Tibial nerve (tissue), 4 donors: ENCODE results near the gene ELOB. TPM values are rescaled to one million over a fixed set of nuclear protein-coding genes. Genes with fewer than 3 reads are reported as not detected.

Experiments used
- DNase-seq, 2 donors: peaks; one replicate each; pipeline ENCODE4 v3.0.0-alpha.2; 2019; ENCODE audit warnings: low spot score in 2 of 2
- H3K27ac ChIP-seq, 4 donors: fragments of 200-600 bp; sonication (generic) in 3 of 4; one replicate each; pipeline ENCODE4 v1.5.1; 2017 to 2019; ENCODE audit warnings: mild to moderate bottlenecking in 1 of 4
- H3K27me3 ChIP-seq, 2 donors: fragments of 200-600 bp; sonication (generic) in 1 of 2; one replicate each; pipeline versions ENCODE4 v1.5.1 to v1.6.0; 2017 to 2019
- H3K36me3 ChIP-seq, 3 donors: fragments of 200-600 bp; sonication (generic); one replicate each; pipeline ENCODE4 v1.5.1; 2018 to 2019
- H3K4me1 ChIP-seq, 4 donors: fragments of 200-600 bp; sonication (generic) in 3 of 4; one replicate each; pipeline ENCODE4 v1.5.1; 2017 to 2019
- H3K4me3 ChIP-seq, 4 donors: fragments of 200-600 bp; sonication (generic) in 3 of 4; one replicate each; pipeline ENCODE4 v1.5.1; 2017 to 2019; ENCODE audit warnings: mild to moderate bottlenecking in 1 of 4, moderate library complexity in 1 of 4
- H3K9me3 ChIP-seq, 4 donors: fragments of 200-600 bp; sonication (generic) in 3 of 4; one replicate each; pipeline ENCODE4 v1.5.1; 2017 to 2019
- EP300 ChIP-seq, 2 donors: sonication (generic); formaldehyde crosslinking; IDR thresholded peaks; one replicate each; pipeline ENCODE4 v1.6.1; 2017; ENCODE audit warnings: antibody characterized with exemption in 2 of 2, mild to moderate bottlenecking in 1 of 2
- POLR2A ChIP-seq, 2 donors: fragments of 450-650 bp; IDR thresholded peaks; one replicate each; pipeline ENCODE4 v1.6.1; 2017; ENCODE audit warnings: antibody characterized with exemption in 2 of 2, mild to moderate bottlenecking in 2 of 2, moderate library complexity in 2 of 2
- WGBS, 2 donors: methylation state at CpG; one replicate each; pipeline ENCODE4 v1.1.5; 2018; 5-methylcytosine and 5-hydroxymethylcytosine counted together
- total RNA-seq, 4 donors: library from RNA; depleted of rRNA; stranded (reverse); fragments of >200 nt; gene quantifications; one replicate each; pipeline ENCODE4 v1.1.0, GENCODE V29; 2016
- TF ChIP-seq, protein P1 (sequence below), 5 experiments: fragments of 200-600 bp in 3 of 5; fragments of 450-650 bp in 2 of 5; sonication (generic) in 3 of 5; IDR thresholded peaks; one replicate each; pipeline ENCODE4 v1.5.1; 2016 to 2019; ENCODE audit warnings: antibody characterized with exemption in 5 of 5, mild to moderate bottlenecking in 3 of 5, moderate library complexity in 2 of 5

Gene ELOB
- total RNA-seq, 4 donors from 2014 or later = 293 to 759 (median 513) TPM

DNA sequence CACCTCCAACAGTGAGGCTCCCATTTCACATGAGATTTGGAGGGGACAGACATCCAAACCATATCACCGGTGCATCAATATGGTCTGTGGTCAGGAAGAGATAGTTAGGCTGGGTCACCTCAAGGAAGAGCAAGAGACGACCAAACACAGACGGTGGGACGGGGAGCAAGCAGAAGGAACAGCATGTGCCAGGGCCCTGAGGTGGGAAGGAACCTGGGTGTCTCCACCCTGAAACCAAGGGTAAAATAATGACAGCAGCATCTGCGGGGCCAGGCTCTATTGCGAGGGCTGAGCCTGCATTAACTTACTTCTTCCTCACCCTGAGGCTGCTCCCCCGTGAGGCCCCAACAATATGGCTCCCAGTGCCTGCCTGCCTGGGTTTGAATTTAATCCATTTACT lies 31.1 kb upstream of the ELOB start:
- H3K4me3 ChIP-seq = no peak overlapping the region
- H3K27ac ChIP-seq = no peak overlapping the region
- H3K9me3 ChIP-seq = peaks cover 0 to 28% (median 7%) of the 10 kb centered on the region in 4 donors
- H3K36me3 ChIP-seq = no peaks in the 10 kb centered on the region
- no peak for DNase-seq
- no peaks in the 10 kb centered on the region for H3K4me1 ChIP-seq
- 83 to 91% methylated on average over 7 of the region's 7 CpGs for WGBS, 2 donors
- no peak for TF ChIP-seq EP300 (IDR thresholded peaks at IDR 0.05)
- TF ChIP-seq, protein P1, sequence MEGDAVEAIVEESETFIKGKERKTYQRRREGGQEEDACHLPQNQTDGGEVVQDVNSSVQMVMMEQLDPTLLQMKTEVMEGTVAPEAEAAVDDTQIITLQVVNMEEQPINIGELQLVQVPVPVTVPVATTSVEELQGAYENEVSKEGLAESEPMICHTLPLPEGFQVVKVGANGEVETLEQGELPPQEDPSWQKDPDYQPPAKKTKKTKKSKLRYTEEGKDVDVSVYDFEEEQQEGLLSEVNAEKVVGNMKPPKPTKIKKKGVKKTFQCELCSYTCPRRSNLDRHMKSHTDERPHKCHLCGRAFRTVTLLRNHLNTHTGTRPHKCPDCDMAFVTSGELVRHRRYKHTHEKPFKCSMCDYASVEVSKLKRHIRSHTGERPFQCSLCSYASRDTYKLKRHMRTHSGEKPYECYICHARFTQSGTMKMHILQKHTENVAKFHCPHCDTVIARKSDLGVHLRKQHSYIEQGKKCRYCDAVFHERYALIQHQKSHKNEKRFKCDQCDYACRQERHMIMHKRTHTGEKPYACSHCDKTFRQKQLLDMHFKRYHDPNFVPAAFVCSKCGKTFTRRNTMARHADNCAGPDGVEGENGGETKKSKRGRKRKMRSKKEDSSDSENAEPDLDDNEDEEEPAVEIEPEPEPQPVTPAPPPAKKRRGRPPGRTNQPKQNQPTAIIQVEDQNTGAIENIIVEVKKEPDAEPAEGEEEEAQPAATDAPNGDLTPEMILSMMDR (IDR thresholded peaks at IDR 0.05) = no peak
- TF ChIP-seq POLR2A (IDR thresholded peaks at IDR 0.05) = no peak
- H3K27me3 ChIP-seq = peaks cover 0 to 21% of the 10 kb centered on the region in 2 donors

DNA sequence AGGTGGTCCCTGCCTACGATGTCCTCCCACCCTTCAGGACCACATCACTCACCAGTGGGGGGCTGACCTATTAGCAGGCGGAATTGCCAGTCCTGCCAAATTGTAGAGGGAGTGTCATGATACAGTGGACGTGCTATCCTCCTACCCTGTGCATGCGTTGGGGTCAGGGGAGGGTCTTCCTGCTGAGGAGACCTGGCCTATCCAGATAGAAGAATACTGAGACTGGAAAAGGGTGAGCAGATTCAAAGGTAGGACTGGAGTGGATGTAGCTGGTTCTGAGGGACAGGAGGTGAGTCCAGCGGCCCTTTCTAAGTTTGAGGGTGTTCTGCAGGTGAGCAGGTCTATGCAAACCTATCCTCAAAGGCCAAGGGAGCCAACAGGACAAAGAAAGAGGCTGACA lies 29.2 kb upstream of the ELOB start:
- DNase-seq = no peak
- Histone ChIP-seq H3K9me3 (peaks cover 0 to 32% (median 8%) of the 10 kb centered on the region in 4 donors), H3K4me3 (no peak overlapping the region), H3K27me3 (peaks cover 0 to 9% of the 10 kb centered on the region in 2 donors), H3K36me3 (no peaks in the 10 kb centered on the region), H3K4me1 (no peaks in the 10 kb centered on the region), H3K27ac (no peak overlapping the region)
- no peak for TF ChIP-seq POLR2A (IDR thresholded peaks at IDR 0.05)
- TF ChIP-seq, protein P1 (IDR thresholded peaks at IDR 0.05) = no peak
- no peak for TF ChIP-seq EP300 (IDR thresholded peaks at IDR 0.05)
- 76 to 79% methylated on average over 5 of the region's 5 CpGs for WGBS, 2 donors

DNA sequence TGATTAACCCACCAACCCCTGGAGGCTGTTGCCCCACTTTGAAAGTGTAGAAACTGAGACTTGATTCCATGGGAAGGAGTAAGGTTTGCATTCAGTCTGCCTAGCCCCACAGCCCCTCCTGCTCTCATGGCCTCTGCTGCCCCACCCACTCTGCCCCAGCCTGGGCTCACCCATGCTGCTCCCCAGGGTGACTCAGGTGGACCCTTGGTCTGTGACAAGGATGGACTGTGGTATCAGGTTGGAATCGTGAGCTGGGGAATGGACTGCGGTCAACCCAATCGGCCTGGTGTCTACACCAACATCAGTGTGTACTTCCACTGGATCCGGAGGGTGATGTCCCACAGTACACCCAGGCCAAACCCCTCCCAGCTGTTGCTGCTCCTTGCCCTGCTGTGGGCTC lies 27.6 kb upstream of the ELOB start:
- DNase-seq = no peak
- H3K27me3 ChIP-seq = no peaks in the 10 kb centered on the region
- TF ChIP-seq EP300 (IDR thresholded peaks at IDR 0.05) (no peak), POLR2A (IDR thresholded peaks at IDR 0.05) (no peak)
- TF ChIP-seq, protein P1 (IDR thresholded peaks at IDR 0.05) = no peak
- no peaks in the 10 kb centered on the region for H3K36me3 ChIP-seq
- peaks cover 0 to 30% (median 8%) of the 10 kb centered on the region in 4 donors for H3K9me3 ChIP-seq
- H3K4me1 ChIP-seq = no peaks in the 10 kb centered on the region
- no peak overlapping the region for H3K27ac ChIP-seq
- WGBS, 2 donors = 84 to 97% methylated on average over 4 of the region's 4 CpGs
- no peak overlapping the region for H3K4me3 ChIP-seq

DNA sequence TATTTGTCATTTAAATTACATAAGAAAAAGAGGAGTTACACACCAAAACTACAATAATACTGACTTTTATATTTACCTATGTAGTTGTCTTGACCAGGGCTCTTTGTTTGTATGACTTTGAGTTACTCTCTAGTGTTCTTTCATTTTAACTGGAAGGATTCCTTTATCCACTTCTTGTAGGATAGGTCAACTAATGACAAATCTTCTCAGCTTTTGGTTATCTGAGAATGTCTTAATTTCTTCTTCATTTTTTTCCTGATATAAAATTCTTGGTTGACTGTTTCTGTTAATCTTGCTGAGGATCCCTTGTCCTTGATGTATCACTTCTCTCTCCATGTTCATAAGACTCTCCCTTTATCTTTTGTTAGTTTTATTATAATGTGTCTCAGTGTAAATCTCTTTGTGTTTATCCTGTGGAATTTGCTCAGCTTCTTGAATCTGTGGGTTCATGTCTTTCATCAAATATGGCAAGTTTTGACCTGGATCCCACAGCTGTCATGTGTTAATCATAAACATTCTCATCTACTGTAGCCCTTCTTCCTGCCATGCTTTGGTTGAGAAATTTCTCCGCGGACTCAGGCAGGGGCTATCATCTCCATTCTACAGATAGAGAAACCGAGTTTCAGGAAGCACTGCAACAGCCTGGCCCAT lies 26.6 kb upstream of the ELOB start:
- H3K4me3 ChIP-seq = no peak overlapping the region
- DNase-seq = no peak
- no peak for TF ChIP-seq EP300 (IDR thresholded peaks at IDR 0.05)
- TF ChIP-seq, protein P1 (IDR thresholded peaks at IDR 0.05) = no peak
- TF ChIP-seq POLR2A (IDR thresholded peaks at IDR 0.05) = no peak
- peaks cover 0 to 29% (median 8%) of the 10 kb centered on the region in 4 donors for H3K9me3 ChIP-seq
- no peaks in the 10 kb centered on the region for H3K27me3 ChIP-seq
- H3K36me3 ChIP-seq = no peaks in the 10 kb centered on the region
- H3K27ac ChIP-seq = no peak overlapping the region
- H3K4me1 ChIP-seq = no peaks in the 10 kb centered on the region
- 80% methylated on average over 3 of the region's 3 CpGs for WGBS, 2 donors

DNA sequence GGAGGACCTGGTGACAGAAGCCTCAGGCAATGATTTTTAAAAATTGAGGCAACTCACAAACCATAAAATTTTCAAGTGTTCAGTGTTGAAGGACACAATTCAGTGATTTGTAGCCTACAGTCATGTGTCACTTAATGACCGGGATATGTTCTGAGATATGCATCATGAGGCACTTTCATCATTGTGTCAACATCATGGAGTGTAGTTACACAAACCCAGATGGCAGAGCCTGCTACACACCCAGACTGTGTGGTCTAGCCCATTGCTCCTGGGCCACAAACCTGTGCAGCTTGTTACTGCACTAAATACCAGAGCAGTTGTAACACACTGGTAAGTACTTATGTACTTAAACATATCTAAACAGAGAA lies 22.8 kb upstream of the ELOB start:
- TF ChIP-seq, protein P1 (IDR thresholded peaks at IDR 0.05) = no peak
- TF ChIP-seq POLR2A (IDR thresholded peaks at IDR 0.05) (no peak), EP300 (IDR thresholded peaks at IDR 0.05) (no peak)
- Histone ChIP-seq H3K27me3 (peaks cover 0 to 10% of the 10 kb centered on the region in 2 donors), H3K9me3 (peaks cover 0 to 21% (median 8%) of the 10 kb centered on the region in 4 donors), H3K4me1 (no peaks in the 10 kb centered on the region), H3K36me3 (no peaks in the 10 kb centered on the region), H3K4me3 (no peak overlapping the region), H3K27ac (no peak overlapping the region)
- DNase-seq = no peak
- WGBS, 2 donors = 59 to 85% methylated on average over 1 of the region's 1 CpG
